ENCODE measurements around the gene FBXW5. TPM values are rescaled to one million over a fixed set of nuclear protein-coding genes. Genes with fewer than 3 reads are reported as not detected.

Gene FBXW5
- total RNA-seq, 1 donor from 2014 or later = 100.0 TPM

GRCh38 chr9:136915632-136916329 is 28.8 kb downstream of the FBXW5 start:
- peaks cover 19% of the 10 kb centered on the region for H3K36me3 Mint-ChIP-seq (ENCODE audit: low read depth, unreplicated experiment)
- TF ChIP-seq CTCF (IDR thresholded peaks at IDR 0.05; ENCODE audit: unreplicated experiment) = no peak
- no peak overlapping the region for H3K27ac Mint-ChIP-seq (ENCODE audit: unreplicated experiment)
- H3K4me3 Mint-ChIP-seq (ENCODE audit: unreplicated experiment) = peak overlapping the region; percentile 23
- no peaks in the 10 kb centered on the region for H3K9me3 Mint-ChIP-seq (ENCODE audit: unreplicated experiment)
- no peak for DNase-seq (ENCODE audit: low spot score)
- H3K4me1 Mint-ChIP-seq (ENCODE audit: unreplicated experiment) = no peaks in the 10 kb centered on the region
- peaks cover 11% of the 10 kb centered on the region for H3K27me3 Mint-ChIP-seq (ENCODE audit: unreplicated experiment)

GRCh38 chr9:136913701-136914438 is 30.7 kb downstream of the FBXW5 start:
- Mint-ChIP-seq H3K27ac (ENCODE audit: unreplicated experiment) (peak overlapping the region; percentile 18), H3K36me3 (ENCODE audit: low read depth, unreplicated experiment) (peaks cover 10% of the 10 kb centered on the region), H3K4me1 (ENCODE audit: unreplicated experiment) (no peaks in the 10 kb centered on the region), H3K4me3 (ENCODE audit: unreplicated experiment) (no peak overlapping the region), H3K27me3 (ENCODE audit: unreplicated experiment) (peaks cover 5% of the 10 kb centered on the region), H3K9me3 (ENCODE audit: unreplicated experiment) (no peaks in the 10 kb centered on the region)
- TF ChIP-seq CTCF (IDR thresholded peaks at IDR 0.05; ENCODE audit: unreplicated experiment) = no peak
- DNase-seq (ENCODE audit: low spot score) = no peak

GRCh38 chr9:136910901-136911245 is 33.7 kb downstream of the FBXW5 start:
- Mint-ChIP-seq H3K4me1 (ENCODE audit: unreplicated experiment) (no peaks in the 10 kb centered on the region), H3K4me3 (ENCODE audit: unreplicated experiment) (no peak overlapping the region), H3K27ac (ENCODE audit: unreplicated experiment) (no peak overlapping the region), H3K27me3 (ENCODE audit: unreplicated experiment) (peaks cover 7% of the 10 kb centered on the region), H3K36me3 (ENCODE audit: low read depth, unreplicated experiment) (peaks cover 10% of the 10 kb centered on the region), H3K9me3 (ENCODE audit: unreplicated experiment) (no peaks in the 10 kb centered on the region)
- no peak for TF ChIP-seq CTCF (IDR thresholded peaks at IDR 0.05; ENCODE audit: unreplicated experiment)
- DNase-seq (ENCODE audit: low spot score) = no peak

- DNase-seq (ENCODE audit: low spot score) = no peak
- Mint-ChIP-seq H3K27me3 (ENCODE audit: unreplicated experiment) (peaks cover 6% of the 10 kb centered on the region), H3K9me3 (ENCODE audit: unreplicated experiment) (no peaks in the 10 kb centered on the region), H3K27ac (ENCODE audit: unreplicated experiment) (no peak overlapping the region), H3K4me1 (ENCODE audit: unreplicated experiment) (no peaks in the 10 kb centered on the region), H3K36me3 (ENCODE audit: low read depth, unreplicated experiment) (peaks cover 10% of the 10 kb centered on the region), H3K4me3 (ENCODE audit: unreplicated experiment) (no peak overlapping the region)
- TF ChIP-seq CTCF (IDR thresholded peaks at IDR 0.05; ENCODE audit: unreplicated experiment) = no peak
Observed at GRCh38 chr9:136910197-136910900, 34.2 kb downstream of the FBXW5 start.
